ENCODE data around the gene VAPA. TPM values are rescaled to one million over a fixed set of nuclear protein-coding genes. Genes with fewer than 3 reads are reported as not detected.

VAPA gene
- total and polyA plus RNA-seq, 10 of the 15 experiments (the other 5 are each of a cell fraction or from before 2014, with no cell fraction given), result 70.9 to 252 (median 166) TPM

GRCh38 chr18:9894454-9895068 lies 19.3 kb upstream of the VAPA start:
- Histone ChIP-seq H3K9ac (ENCODE audit: control insufficient read depth, insufficient read depth, low read length) (no peak overlapping the region), H3K27me3 (replicated peaks in 1 of 2; ENCODE audit: control insufficient read depth in 2 of 2, insufficient read depth in 2 of 2, low read length in 1 of 2) (no peaks in the 10 kb centered on the region), H3K9me3 (replicated peaks; ENCODE audit: control insufficient read depth, insufficient read depth, low read length) (no peaks in the 10 kb centered on the region), H4K20me1 (ENCODE audit: control insufficient read depth, insufficient read depth) (no peaks in the 10 kb centered on the region), H3K79me2 (ENCODE audit: control insufficient read depth, insufficient read depth, low read length) (no peaks in the 10 kb centered on the region), H3K4me2 (ENCODE audit: control insufficient read depth, insufficient read depth) (no peak overlapping the region), H3K4me3 (no peak overlapping the region), H3K4me1 (ENCODE audit: control insufficient read depth, insufficient read depth, low read length) (no peaks in the 10 kb centered on the region), H3K27ac (ENCODE audit: control insufficient read depth, insufficient read depth) (no peak overlapping the region), H2AFZ (ENCODE audit: control insufficient read depth, low read depth, low read length) (no peak overlapping the region), H3K36me3 (ENCODE audit: control insufficient read depth in 2 of 2, insufficient read depth in 2 of 2, low read length in 1 of 2) (no peaks in the 10 kb centered on the region)
- CTCF ChIA-PET, result no interaction called here
- BruUV-seq (replicated peaks), result no TSS peak
- RAD21 ChIA-PET (ENCODE audit: unreplicated experiment), result no interaction called here
- intact Hi-C loops (cut with micrococcal nuclease; ENCODE audit: unreplicated experiment), result no loop called here
- WGBS (ENCODE audit: insufficient coverage, insufficient replicate concordance, low lambda C conversion rate, missing lambda C conversion rate), result 91% methylated on average over 6 of the region's 6 CpGs
- SMC1A ChIA-PET (ENCODE audit: uncharacterized antibody, unreplicated experiment), result no interaction called here
- no peak for ATAC-seq
- FAIRE-seq, result peak; percentile 68
- POLR2A ChIA-PET, result no interaction called here
- in situ Hi-C loops (cut with MboI), result loop anchor here (5.0 kb wide), 1 partner anchor 52 kb away; no protein-coding TSS in a partner anchor
- no peak for TF ChIP-seq FOXK2 (IDR thresholded peaks at IDR 0.05)
- no peak for TF ChIP-seq USF2 (IDR thresholded peaks at IDR 0.05; ENCODE audit: borderline replicate concordance, low read depth, low read length)
- no peak for TF ChIP-seq SUZ12 (IDR thresholded peaks at IDR 0.05; ENCODE audit: unreplicated experiment)
- no peak for TF ChIP-seq HCFC1 (IDR thresholded peaks at IDR 0.05; ENCODE audit: low read length)
- no peak for TF ChIP-seq NFIC (IDR thresholded peaks at IDR 0.05; ENCODE audit: low read depth, low read length)
- TF ChIP-seq TAF1 (IDR thresholded peaks at IDR 0.05; ENCODE audit: borderline replicate concordance, low read depth, low read length), result no peak
- TF ChIP-seq HDAC6 (IDR thresholded peaks at IDR 0.05; ENCODE audit: unreplicated experiment), result no peak
- no peak for TF ChIP-seq ZBED1 (IDR thresholded peaks at IDR 0.05; ENCODE audit: borderline replicate concordance)
- TF ChIP-seq RAD21 (IDR thresholded peaks at IDR 0.05; ENCODE audit: insufficient read depth, low read depth, low read length), result no peak
- TF ChIP-seq RELB (IDR thresholded peaks at IDR 0.05; ENCODE audit: low read depth), result no peak
- TF ChIP-seq SPI1 (IDR thresholded peaks at IDR 0.05; ENCODE audit: borderline replicate concordance, insufficient read depth, low read depth, low read length), result no peak
- no peak for TF ChIP-seq YBX1 (IDR thresholded peaks at IDR 0.05)
- no peak for TF ChIP-seq BCL11A (IDR thresholded peaks at IDR 0.05; ENCODE audit: low read depth, low read length)
- no peak for TF ChIP-seq YY1 (IDR thresholded peaks at IDR 0.05; ENCODE audit: low read depth, low read length)
- no peak for TF ChIP-seq ATF2 (IDR thresholded peaks at IDR 0.05; ENCODE audit: low read length)
- no peak for TF ChIP-seq KLF5 (IDR thresholded peaks at IDR 0.05; ENCODE audit: partially characterized antibody)
- no peak for DNase-seq (ENCODE audit: low read depth, low spot score)

Data from GM12878 (cell line).